C4-2B (cell line): ENCODE measurements around the gene PLCL2.

Experiments
- CTCF ChIP-seq: fragments of 450-650 bp; conservative IDR thresholded peaks from 2 replicates; pipeline ENCODE4 v1.5.1; 2017; ENCODE audit warnings: mild to moderate bottlenecking
- ZFX ChIP-seq: fragments of 450-650 bp; IDR thresholded peaks from 2 replicates; pipeline ENCODE4 v1.6.1; 2017

- no peak for TF ChIP-seq CTCF
- no peak for TF ChIP-seq ZFX
Observed at GRCh38 chr3:16849795-16850194, 35.0 kb upstream of the PLCL2 start.
